HG03064 (cell line): ENCODE results near the gene CYP4A22.
"Not testable (repeated sequence)": the region's sequence is repeated elsewhere in the genome, so short reads cannot be mapped to it uniquely, and the experiment has no call there.

Experiments
- ATAC-seq: cut with Tn5 transposase; IDR thresholded peaks from one replicate; pipeline ENCODE4 v1.9.1; 2021; ENCODE audit warnings: low read depth; ENCODE audit not compliant: unreplicated experiment

The CYP4A22 gene

GRCh38 chr1:47137198-47137597 is at the start of gene CYP4A22:
TSS of gene CYP4A22 (plus strand) at chr1:47137441. CDS start at chr1:47137486, 45 bp downstream.
- ATAC-seq, result no peak

DNA sequence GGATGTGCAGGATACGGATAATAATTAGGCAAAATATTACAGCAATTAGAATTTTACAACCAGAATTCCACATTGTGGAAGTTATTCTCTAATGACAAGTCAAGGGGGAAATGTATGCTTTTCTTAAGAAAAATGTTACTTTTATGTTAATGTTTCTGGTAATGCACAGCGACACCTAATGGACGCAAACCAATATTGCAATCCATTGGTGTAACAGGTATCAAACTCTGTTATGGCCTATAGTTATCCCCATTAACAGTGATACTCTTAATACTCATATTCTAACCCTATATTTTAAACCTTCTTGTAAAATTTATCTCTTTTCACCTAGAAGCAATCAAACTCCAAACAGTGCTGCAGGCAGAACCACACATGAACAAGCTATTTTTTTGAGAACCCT is 47.9 kb upstream of the CYP4A22 start:
- not testable (repeated sequence) for ATAC-seq

DNA sequence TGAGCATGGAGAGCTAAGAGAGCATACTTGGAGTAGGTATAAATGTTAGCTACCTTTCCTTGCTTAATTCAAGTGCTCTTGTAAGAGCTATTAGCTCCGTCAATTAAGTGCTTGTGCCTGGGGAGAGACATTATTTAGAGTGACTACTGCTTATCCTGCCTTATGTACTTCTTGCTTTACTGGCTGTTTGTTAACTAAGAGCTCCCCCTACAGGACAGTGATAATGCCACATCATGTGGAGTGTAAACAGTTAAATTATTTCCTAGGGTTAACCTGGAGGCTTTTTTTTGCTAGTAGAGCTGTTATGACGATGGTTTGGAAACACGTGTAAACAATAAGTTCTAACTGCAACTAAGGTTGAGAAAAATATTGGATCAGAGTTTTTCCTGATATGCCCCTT is 45.8 kb upstream of the CYP4A22 start:
- ATAC-seq, result not testable (repeated sequence)

GRCh38 chr1:47104816-47105215 is 32.4 kb upstream of the CYP4A22 start:
- ATAC-seq, result no peak

DNA sequence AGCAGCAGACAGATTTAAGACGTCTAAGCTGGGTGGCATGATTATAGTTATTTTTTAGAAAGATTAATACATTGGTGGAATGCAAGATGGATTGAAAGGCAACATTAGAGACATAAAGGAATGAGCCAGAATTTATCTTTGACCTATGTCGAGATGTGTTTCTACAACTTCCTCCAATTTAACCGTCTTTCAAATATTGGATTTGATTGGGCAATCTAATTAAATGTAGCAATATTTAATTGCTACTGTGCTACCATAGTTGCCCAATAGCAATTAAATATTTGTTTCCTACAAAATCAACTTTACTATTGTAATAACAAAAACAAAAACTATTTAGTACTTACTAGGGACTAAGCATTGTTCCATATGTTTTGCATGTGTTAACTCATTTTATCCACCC is 30.4 kb upstream of the CYP4A22 start:
- no peak for ATAC-seq

DNA sequence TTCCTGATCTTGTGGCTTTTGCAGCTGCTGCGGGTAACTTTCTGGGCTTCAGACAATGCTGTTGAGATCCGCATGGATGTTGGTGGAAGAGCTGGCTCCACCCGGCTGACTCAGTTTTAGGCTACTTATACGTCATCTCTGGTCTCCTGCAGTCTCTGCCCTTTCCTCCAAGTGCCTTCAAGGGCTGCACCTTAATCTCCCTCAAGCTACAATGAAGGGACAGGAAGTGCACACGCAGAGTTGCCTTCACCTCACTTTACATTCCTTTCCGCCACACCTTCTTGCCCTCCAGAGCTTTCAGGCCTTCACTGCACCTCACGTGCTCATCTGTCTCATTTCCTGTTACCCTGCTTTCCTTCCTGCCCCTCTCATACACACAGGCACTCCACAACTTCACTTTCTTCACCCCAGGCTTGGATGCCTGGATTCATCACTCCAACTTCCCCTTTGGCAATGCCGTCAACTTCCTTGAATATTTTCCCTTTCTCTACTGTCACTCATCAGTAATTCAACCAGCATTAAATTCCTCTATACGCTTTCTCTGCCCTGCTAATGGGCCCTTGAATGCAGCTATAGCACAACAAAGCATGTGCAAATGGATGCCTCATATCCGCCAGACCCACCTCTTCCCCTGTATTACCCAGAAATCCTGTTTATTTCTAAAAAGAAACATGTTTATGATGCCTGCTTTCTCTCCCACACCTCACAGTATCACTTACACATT is 29.2 kb upstream of the CYP4A22 start:
- ATAC-seq, result not testable (repeated sequence)

GRCh38 chr1:47109482-47109881 is 27.8 kb upstream of the CYP4A22 start:
- not testable (repeated sequence) for ATAC-seq

- ATAC-seq, result no peak
Observed at GRCh38 chr1:47113178-47113577, 24.1 kb upstream of the CYP4A22 start.

DNA sequence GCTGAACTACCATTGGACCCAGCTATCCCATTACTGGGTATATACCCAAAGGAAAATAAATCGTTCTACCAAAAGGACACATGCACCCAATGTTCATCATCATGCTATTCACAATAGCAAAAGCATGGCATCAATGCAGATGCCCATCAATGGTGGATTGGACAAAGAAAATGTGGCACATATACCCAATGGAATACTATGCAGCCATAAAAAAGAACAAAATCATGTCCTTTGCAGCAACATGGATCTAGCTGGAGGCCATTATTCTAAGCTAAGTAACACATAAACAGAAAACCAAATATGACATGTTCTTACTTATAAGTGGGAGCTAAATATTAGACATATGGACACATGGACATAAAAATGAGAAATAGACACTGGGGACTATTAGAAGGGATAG is 16.2 kb upstream of the CYP4A22 start:
- ATAC-seq, result not testable (repeated sequence)

DNA sequence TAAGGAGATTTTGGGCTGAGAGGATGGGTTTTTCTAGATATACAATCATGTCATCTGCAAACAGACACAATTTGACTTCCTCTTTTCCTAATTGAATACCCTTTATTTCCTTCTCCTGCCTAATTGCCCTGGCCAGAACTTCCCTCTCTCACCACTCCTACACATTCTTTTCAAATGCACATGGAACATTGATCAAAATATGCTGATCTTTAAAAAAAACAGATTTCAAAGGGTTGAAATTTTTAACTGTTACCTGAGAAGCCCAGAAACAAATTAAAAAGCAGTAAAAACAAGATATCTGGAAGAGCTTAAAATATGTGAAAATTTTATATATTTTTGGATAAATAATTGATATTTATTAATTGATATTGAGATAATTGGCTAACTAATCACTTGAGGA is 12.4 kb upstream of the CYP4A22 start:
- not testable (repeated sequence) for ATAC-seq

GRCh38 chr1:47126997-47127396 is 10.2 kb upstream of the CYP4A22 start:
- ATAC-seq, result not testable (repeated sequence)

DNA sequence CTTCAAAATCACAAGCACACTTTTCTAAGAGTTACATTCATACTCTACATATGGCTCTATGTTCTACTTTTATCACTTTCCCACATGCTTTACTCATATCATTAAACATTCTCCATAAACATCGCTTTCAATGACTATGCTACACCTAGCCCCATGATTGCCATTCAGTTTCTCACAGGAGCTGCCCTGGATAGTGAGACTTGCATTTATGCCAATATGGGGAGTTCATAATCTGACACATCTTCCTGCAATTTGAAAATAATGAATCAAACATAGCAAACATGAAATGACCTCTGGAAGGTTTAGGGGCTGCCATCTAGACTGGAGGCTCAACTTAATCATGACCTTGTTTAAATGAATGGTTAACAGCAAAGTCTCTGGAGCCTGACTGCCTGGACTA is 9.0 kb upstream of the CYP4A22 start:
- ATAC-seq, result no peak

DNA sequence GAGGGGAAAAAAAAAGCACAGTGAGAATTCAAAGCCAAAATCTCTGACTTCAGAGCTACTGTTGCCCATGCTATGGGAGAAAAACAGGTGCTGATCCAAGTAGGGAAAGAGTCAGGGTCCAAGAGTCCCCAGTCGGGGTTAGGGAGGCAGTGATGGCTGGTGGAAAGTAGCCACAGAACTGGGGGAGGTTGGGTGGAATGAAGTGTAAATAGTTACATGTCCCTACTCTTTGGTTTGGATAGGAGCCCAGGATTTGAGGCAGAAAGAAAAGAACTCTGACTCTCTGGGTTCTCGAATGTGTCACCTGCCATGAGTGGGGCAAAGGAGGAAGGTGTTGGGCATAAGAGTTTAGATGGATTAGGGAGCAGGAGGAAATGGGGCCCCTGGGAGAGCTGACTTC is 8.4 kb upstream of the CYP4A22 start:
- ATAC-seq, result not testable (repeated sequence)

DNA sequence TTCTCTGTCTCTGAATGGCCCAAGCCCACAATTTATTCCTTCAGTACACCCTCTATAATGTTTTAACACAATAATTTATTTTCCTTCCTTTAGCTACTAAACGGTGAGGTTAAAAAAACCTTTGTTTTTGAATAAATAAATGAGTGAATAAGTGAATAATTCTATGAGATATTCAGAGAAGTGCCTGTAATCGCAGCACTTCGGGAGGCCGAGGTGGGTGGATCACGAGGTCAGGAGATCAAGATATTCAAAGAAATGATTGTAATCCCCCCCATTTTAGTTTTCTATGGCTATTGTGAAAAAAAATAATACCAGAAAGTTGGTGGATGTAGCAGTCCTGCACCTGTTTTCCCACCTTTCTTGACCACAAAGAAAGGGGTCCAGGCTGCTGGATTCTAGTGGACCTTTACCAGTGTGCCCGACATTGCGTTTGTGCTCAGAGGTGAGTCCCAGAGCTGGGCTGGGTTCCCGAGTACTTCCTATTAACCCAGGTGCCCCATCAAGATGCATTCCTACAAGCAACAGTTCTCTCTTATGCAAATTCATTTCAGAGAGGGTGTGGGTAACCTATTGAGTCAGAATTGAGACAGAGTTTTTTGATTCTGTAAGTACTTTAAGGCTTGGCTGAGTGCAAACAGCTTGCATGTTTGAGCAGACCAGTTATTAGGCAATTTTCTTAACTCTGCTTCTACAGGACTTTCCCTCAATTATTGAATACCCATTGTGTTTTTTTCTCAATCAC is 7.6 kb upstream of the CYP4A22 start:
- not testable (repeated sequence) for ATAC-seq

DNA sequence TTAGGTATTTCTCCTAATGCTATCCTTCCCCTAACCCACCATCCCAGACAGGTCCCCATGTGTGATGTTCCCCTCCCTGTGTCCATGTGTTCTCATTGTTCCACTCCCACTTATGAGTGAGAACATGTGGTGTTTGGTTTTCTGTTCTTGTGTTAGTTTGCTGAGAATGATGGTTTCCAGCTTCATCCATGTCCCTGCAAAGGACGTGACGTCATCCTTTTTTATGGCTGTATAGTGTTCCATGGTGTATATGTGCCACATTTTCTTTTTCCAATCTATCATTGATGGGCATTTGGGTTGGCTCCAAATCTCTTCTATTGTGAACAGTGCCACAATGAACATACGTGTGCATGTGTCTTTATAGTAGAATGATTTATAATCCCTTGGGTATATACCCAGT is 4.6 kb upstream of the CYP4A22 start:
- not testable (repeated sequence) for ATAC-seq

GRCh38 chr1:47137925-47138615 is 829 bp downstream of the CYP4A22 start:
- no peak for ATAC-seq

DNA sequence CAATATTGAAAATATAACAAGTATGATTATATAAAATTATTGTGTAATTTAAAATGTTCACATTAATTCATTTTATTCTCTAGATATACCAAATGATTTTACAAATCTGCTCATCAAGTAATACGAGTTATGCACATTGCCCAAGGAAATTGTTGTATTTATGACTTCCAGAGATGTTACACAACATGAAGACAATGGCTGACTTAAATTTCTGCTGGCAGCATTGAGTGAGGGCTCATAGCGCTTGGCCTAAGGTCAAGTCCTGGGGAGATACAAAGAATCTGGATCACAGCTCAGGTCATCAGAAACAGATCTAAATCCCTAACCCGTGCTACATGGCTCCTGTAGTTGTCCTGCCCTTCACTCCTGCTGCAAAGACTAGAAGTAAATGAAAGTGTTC is 3.1 kb downstream of the CYP4A22 start:
- ATAC-seq, result not testable (repeated sequence)

- ATAC-seq, result not testable (repeated sequence)
Observed at GRCh38 chr1:47143654-47144053, 6.4 kb downstream of the CYP4A22 start.

GRCh38 chr1:47146495-47146894 is 9.3 kb downstream of the CYP4A22 start:
- ATAC-seq, result not testable (repeated sequence)

DNA sequence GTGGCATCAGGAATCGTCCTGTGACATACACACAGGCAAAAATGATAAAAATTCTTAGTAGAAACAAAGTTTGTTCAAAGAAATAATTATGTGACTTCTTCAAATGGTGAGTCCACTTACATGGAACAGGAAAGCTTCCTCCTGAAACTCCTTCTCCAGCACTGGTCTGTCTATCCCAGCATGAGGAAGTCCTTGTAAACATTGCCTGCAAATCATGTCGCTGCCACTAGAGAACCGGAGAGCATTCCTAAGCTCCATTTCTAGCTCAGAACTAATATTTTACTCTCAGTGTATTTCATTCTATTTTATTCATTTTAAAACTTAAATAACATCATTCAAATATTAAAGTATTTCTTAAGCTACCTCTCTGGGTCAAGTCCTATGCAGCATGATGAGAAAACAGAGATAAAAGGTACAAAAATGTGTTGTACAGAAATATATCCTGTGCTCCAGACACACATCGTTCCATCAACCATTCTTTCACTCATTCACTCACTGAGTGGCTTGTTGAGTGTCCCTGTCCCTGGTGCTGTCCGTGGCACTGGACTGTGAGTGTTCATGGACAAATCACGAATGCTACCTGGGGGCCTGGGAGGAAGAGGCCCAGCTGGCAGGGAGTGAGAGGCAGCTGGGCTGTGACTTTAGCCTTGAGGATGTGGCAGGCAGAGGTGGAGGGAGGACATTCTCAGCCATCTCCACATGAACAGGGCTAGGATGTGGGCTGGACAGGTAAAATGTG is 10.0 kb downstream of the CYP4A22 start:
- ATAC-seq, result no peak

DNA sequence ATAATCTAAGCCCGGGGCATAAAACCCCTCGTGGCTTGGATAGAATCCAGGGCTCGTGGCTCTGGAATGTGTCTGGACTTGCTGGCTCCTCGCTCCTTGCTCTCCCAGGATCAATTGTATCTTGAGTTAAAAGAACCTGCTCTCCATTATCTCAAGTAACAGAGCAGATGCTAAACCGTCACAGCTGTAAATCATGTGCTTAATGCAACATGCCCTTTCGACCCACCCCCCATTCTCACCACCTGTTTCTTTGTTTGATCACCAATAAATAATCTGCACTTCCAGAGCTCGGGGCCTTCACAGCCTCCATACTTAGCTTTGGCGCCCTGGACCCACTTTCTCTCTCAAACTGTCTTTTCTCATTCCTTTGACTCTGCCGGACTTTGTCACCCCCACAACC is 11.9 kb downstream of the CYP4A22 start:
- ATAC-seq, result not testable (repeated sequence)
